ENCODE data around the gene ZNF207.
"Not testable (repeated sequence)": the region's sequence is repeated elsewhere in the genome, so short reads cannot be mapped to it uniquely, and the experiment has no call there.

Gene ZNF207

DNA sequence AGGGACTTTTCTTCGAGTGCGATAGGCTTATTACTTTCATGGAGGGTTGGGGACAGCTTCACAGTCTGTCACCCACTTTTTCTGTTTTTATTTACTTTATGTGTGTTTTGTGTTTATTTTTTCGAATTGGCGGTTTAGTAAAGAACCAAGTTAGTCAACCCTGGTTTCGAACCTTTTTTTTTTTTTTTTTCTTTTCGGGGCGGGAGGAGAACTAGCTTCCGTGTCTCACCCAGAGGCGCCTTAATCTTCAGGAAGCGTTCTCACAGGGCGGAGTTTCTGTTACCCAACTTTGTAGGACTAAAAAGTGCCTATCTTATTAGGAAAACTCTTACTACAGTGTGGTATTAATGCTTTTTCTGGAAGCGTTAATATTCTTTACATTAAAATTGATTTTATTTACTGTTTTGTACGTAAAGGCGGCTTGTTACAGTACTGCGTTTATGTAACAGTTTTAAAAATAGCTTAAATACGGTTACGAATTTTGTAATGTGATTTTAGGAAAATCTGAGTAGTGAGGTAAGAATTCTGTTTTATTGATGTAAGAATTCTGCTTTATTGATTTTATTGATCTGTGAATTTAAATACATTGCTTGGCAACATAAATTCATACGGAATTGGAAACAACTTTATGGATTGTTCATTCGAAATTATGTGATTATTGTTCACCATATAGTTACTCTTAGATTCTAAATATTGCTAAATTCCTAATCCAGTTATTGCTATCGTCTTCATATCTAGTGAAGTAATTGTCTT, 885 bp downstream of the ZNF207 start:
- ATAC-seq, result peak; percentile 71
- no peak for TF ChIP-seq ESRRG (CRISPR knock-in tag; IDR thresholded peaks at IDR 0.05)
- no peak for TF ChIP-seq GLIS3 (CRISPR knock-in tag; IDR thresholded peaks at IDR 0.05)
- TF ChIP-seq OSR1 (CRISPR knock-in tag; IDR thresholded peaks at IDR 0.05), result no peak
- TF ChIP-seq ZFP3 (CRISPR knock-in tag; IDR thresholded peaks at IDR 0.05), result no peak
- no peak for TF ChIP-seq TSHZ2 (CRISPR knock-in tag; IDR thresholded peaks at IDR 0.05)
- TF ChIP-seq ZC3H10 (CRISPR knock-in tag; IDR thresholded peaks at IDR 0.05), result no peak
- TF ChIP-seq CSDC2 (CRISPR knock-in tag; IDR thresholded peaks at IDR 0.05), result no peak
- TF ChIP-seq ISL1 (CRISPR knock-in tag; IDR thresholded peaks at IDR 0.05), result no peak
- no peak for TF ChIP-seq ZNF70 (CRISPR knock-in tag; IDR thresholded peaks at IDR 0.05)
- no peak for TF ChIP-seq ZNF8 (CRISPR knock-in tag; IDR thresholded peaks at IDR 0.05)
- TF ChIP-seq ZFP30 (CRISPR knock-in tag; IDR thresholded peaks at IDR 0.05), result no peak
- no peak for TF ChIP-seq SNAI2 (CRISPR knock-in tag; IDR thresholded peaks at IDR 0.05)
- no peak for TF ChIP-seq ARNTL (CRISPR knock-in tag; IDR thresholded peaks at IDR 0.05; ENCODE audit: borderline replicate concordance, low read depth)

- not testable (repeated sequence) for ATAC-seq
These were observed 2.8 kb downstream of the ZNF207 start for GRCh38 chr17:32352734-32353133.

DNA sequence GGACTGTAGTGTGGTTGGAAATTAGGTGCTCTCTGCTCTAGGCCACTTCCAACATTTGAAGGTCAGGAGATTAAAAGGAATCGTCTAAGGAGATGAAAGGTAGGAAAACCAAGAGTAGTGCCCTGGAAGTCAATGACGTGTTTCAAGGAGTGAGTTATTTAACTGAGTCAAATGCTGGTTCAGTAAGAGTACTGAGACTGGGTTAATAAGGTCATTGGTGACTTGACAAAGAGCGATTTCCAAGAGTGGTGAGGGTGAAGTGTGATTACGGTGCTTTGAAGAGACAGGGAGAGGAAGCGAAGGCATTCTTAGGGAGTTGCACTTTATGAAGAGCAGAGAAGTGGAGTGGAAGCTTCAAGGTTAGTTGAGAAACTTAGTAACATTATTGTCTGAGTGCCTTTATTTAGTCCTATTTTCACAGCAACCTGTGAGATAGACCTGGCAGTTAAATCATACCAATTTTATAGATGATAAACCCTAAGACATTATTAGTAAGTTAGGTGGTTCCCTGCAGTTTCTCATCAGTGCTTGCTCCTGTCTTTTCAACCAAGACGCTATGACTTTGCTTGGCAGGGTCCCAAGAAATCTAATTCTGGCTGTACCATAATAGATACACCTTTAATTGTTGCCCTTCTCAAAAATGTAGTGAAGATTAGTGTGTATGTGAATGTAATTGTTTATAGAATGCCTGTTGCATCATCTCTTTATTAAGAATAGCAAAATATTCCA, 5.9 kb downstream of the ZNF207 start:
- ATAC-seq, result no peak
- TF ChIP-seq ESRRG (CRISPR knock-in tag; IDR thresholded peaks at IDR 0.05), result no peak
- no peak for TF ChIP-seq ZC3H10 (CRISPR knock-in tag; IDR thresholded peaks at IDR 0.05)
- TF ChIP-seq, protein P1, sequence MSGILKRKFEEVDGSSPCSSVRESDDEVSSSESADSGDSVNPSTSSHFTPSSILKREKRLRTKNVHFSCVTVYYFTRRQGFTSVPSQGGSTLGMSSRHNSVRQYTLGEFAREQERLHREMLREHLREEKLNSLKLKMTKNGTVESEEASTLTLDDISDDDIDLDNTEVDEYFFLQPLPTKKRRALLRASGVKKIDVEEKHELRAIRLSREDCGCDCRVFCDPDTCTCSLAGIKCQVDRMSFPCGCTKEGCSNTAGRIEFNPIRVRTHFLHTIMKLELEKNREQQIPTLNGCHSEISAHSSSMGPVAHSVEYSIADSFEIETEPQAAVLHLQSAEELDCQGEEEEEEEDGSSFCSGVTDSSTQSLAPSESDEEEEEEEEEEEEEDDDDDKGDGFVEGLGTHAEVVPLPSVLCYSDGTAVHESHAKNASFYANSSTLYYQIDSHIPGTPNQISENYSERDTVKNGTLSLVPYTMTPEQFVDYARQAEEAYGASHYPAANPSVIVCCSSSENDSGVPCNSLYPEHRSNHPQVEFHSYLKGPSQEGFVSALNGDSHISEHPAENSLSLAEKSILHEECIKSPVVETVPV (CRISPR knock-in tag; IDR thresholded peaks at IDR 0.05), result no peak
- TF ChIP-seq ZNF8 (CRISPR knock-in tag; IDR thresholded peaks at IDR 0.05), result no peak
- TF ChIP-seq ZNF565 (CRISPR knock-in tag; conservative IDR thresholded peaks at IDR 0.05; ENCODE audit: low read depth), result no peak
- TF ChIP-seq ZFP30 (CRISPR knock-in tag; IDR thresholded peaks at IDR 0.05), result no peak
- TF ChIP-seq ZFP3 (CRISPR knock-in tag; IDR thresholded peaks at IDR 0.05), result no peak
- TF ChIP-seq ISL1 (CRISPR knock-in tag; IDR thresholded peaks at IDR 0.05), result no peak
- no peak for TF ChIP-seq TCF4 (CRISPR knock-in tag; IDR thresholded peaks at IDR 0.05; ENCODE audit: borderline replicate concordance)
- TF ChIP-seq RARB (CRISPR knock-in tag; IDR thresholded peaks at IDR 0.05), result no peak
- no peak for TF ChIP-seq TOX (CRISPR knock-in tag; IDR thresholded peaks at IDR 0.05; ENCODE audit: borderline replicate concordance)
- TF ChIP-seq SNAI2 (CRISPR knock-in tag; IDR thresholded peaks at IDR 0.05), result no peak
- no peak for TF ChIP-seq PATZ1 (CRISPR knock-in tag; IDR thresholded peaks at IDR 0.05; ENCODE audit: borderline replicate concordance)
- no peak for TF ChIP-seq GLIS3 (CRISPR knock-in tag; IDR thresholded peaks at IDR 0.05)
- no peak for TF ChIP-seq ARNTL (CRISPR knock-in tag; IDR thresholded peaks at IDR 0.05; ENCODE audit: borderline replicate concordance, low read depth)
- TF ChIP-seq BACH2 (CRISPR knock-in tag; IDR thresholded peaks at IDR 0.05; ENCODE audit: borderline replicate concordance), result no peak
- no peak for TF ChIP-seq PPARA (CRISPR knock-in tag; IDR thresholded peaks at IDR 0.05; ENCODE audit: borderline replicate concordance)
- TF ChIP-seq CSDC2 (CRISPR knock-in tag; IDR thresholded peaks at IDR 0.05), result no peak
- TF ChIP-seq TSHZ2 (CRISPR knock-in tag; IDR thresholded peaks at IDR 0.05), result no peak
- no peak for TF ChIP-seq OSR1 (CRISPR knock-in tag; IDR thresholded peaks at IDR 0.05)
